Choroid plexus epithelial cell (primary cell): Measurements from ENCODE around the gene CKMT2.
A peak's percentile ranks its signal among the peaks of the same experiment; 100 is the strongest.

Experiments
- DNase-seq: peaks from one replicate; pipeline ENCODE4 v3.0.0-alpha.2; 2010; ENCODE audit warnings: low read depth
- H3K4me3 ChIP-seq: 2 replicates; pipeline ENCODE4 v1.5.1; 2011; ENCODE audit warnings: low read depth, mild to moderate bottlenecking, control low read depth, low read length, moderate library complexity
- TF ChIP-seq, protein P1 (sequence below): conservative IDR thresholded peaks from 2 replicates; pipeline ENCODE4 v1.5.1; 2011; ENCODE audit warnings: low read depth, mild to moderate bottlenecking, control low read depth, inconsistent platforms, low read length, moderate library complexity

The CKMT2 gene

DNA sequence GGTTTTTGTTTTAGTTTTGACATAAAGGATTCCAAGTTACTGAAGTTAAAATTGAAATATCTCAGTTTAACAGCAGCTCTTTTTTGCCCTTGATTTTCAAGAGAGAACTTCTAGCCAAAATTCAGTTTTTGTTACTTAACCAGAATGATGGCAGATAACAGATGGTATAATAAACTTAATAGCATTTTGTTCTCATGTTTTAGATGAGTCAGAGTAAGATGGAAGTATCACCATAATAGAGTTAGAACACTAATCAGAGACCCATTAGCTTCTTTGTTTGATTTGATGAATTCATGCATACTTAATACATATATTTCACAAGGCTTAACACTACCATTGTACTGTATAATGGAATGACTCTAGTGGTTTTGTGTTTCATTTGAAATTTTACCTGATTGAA lies 80.2 kb downstream of the CKMT2 start:
- DNase-seq: no peak
- H3K4me3 ChIP-seq: no peak overlapping the region
- TF ChIP-seq, protein P1, sequence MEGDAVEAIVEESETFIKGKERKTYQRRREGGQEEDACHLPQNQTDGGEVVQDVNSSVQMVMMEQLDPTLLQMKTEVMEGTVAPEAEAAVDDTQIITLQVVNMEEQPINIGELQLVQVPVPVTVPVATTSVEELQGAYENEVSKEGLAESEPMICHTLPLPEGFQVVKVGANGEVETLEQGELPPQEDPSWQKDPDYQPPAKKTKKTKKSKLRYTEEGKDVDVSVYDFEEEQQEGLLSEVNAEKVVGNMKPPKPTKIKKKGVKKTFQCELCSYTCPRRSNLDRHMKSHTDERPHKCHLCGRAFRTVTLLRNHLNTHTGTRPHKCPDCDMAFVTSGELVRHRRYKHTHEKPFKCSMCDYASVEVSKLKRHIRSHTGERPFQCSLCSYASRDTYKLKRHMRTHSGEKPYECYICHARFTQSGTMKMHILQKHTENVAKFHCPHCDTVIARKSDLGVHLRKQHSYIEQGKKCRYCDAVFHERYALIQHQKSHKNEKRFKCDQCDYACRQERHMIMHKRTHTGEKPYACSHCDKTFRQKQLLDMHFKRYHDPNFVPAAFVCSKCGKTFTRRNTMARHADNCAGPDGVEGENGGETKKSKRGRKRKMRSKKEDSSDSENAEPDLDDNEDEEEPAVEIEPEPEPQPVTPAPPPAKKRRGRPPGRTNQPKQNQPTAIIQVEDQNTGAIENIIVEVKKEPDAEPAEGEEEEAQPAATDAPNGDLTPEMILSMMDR: no peak

- H3K4me3 ChIP-seq: no peak overlapping the region
- TF ChIP-seq, protein P1: no peak
- DNase-seq: no peak
These were observed 80.6 kb downstream of the CKMT2 start for GRCh38 chr5:81313686-81314085.

- H3K4me3 ChIP-seq: no peak overlapping the region
- TF ChIP-seq, protein P1: no peak
- DNase-seq: no peak
These were observed 81.5 kb downstream of the CKMT2 start for GRCh38 chr5:81314581-81314980.

GRCh38 chr5:81315336-81315735 lies 82.2 kb downstream of the CKMT2 start:
- H3K4me3 ChIP-seq: no peak overlapping the region
- TF ChIP-seq, protein P1: no peak
- DNase-seq: peak; percentile 42

DNA sequence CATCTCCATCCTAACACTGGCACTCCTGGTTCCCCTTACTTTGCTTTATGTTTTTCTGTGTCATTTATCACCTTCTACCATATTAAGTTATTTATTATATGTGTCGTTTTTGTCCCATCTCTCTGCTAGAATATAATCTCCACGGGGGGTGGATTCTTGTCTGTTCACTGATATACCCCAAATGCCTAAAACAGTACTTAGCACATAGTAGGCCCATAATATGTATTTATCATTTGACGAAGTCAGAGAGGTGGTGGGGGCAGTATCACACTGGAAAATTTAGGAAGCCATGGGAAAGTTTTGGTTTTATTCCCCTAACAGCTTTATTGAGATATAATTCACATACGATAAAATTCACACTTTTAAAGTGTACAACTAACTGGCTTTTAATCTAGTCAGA lies 82.7 kb downstream of the CKMT2 start:
- H3K4me3 ChIP-seq: no peak overlapping the region
- no peak for DNase-seq
- TF ChIP-seq, protein P1: no peak
